AG09319 (cell line): ENCODE measurements around the gene ADAD2.

Source experiments
- DNase-seq: peaks from one replicate; pipeline ENCODE4 v3.0.0-alpha.2; 2010; ENCODE audit warnings: low read depth; ENCODE audit errors: extremely low read depth
- CTCF ChIP-seq: IDR thresholded peaks from 2 replicates; pipeline ENCODE4 v1.5.1; 2011; ENCODE audit warnings: low read depth, mild to moderate bottlenecking, inconsistent platforms, low read length, moderate library complexity

ADAD2 gene

DNA sequence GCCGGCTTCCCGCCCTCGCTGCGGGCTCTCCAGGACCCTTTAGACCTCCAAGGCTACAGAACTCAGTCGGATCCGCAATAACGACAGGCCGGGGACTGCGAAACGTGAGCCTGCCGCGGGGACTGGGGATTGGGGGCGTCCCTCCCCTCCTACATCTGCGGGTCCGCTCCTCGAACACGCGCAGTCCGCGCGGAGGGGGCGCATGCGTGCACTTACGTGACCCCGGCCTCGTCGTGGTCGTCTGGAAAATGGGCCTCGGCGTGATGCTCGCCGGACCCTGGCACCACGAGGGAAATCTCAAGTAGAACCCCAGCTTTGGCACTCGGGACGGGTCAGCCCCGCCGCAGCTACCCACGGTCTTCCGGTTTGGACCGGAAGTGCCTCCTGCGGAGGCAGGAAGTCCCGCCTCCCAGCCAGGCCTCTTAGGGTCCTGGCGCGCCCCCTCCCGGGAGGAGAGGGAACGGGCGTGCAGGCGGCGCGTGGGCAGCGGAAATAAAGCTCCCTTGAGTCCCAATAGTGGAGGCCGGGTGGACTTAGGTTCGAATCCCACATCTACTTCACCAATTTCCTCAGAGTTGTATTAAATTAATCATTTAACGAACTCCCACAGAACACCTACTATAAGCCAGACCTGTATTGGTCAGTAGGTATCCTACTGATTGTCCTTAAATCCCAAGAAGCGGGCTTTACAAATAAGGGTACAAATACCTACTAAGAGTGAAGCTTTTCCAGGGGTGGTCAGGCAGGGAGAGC, 4.1 kb upstream of the ADAD2 start, which contains the start of gene TAF1C:
Gene TAF1C (minus strand): TSS at position 373 of the 753 bp plus-strand sequence. CDS start 2,069 bp downstream, outside the sequence.
- TF ChIP-seq CTCF = peak; percentile 93
- peak; percentile 90 for DNase-seq

DNA sequence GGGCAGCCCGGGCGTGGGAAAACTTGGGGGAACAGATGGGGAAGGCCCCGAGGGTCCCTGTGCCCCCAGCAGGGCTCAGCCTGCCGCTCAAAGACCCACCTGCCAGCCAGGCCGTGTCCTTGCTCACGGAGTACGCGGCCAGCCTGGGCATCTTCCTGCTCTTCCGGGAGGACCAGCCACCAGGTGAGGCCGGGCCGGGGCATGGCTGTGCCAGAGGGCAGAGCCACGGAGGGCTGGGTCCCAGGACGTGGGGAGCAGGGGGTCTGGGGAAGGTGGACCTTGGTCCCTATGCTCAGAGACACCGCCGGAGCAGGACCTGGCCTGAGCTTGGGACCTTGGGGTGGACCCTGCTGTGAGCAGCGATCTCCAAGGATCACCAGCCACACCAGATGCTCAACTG, 509 bp downstream of the ADAD2 start:
- no peak for TF ChIP-seq CTCF
- DNase-seq = no peak

DNA sequence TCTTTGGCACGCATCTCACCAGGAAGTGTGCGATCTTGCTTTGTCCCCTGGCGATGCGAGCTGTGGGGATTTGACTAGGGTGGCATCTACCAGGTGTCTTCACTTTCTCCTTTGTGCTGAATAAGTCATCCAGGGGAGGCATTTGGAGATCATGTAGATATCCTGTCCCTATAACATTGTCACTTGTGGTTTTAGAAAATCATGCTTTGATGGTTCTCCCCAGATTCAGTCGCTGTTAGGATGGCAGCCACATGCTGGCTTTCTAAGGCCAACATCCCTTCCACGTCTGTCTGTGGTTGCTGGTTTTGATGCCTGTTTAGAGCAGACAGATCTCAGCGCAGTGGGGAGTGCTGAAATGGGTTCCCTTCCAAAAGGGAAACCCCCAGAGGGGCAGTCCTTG, 2.5 kb downstream of the ADAD2 start:
- no peak for DNase-seq
- TF ChIP-seq CTCF = no peak

DNA sequence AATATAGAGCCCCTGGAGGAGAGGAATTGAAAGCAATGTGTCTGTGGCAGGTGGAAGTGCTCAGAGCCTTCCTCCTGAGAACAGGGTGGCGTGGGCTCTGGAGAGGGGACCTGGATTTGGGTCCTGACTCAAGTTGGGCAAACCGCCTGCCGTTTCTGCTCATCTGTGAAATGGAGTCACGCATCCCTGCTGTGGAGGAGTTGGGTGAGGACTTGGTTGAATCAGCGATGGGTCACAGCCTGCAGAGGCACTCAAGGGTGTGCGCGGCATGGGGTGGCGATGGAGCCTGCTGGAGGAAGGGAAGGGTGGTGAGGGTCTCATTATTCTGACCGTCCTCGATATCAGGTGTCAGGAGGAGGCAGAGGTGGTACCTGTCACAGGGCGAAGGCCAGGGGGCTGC, 3.1 kb downstream of the ADAD2 start:
- DNase-seq = no peak
- no peak for TF ChIP-seq CTCF

DNA sequence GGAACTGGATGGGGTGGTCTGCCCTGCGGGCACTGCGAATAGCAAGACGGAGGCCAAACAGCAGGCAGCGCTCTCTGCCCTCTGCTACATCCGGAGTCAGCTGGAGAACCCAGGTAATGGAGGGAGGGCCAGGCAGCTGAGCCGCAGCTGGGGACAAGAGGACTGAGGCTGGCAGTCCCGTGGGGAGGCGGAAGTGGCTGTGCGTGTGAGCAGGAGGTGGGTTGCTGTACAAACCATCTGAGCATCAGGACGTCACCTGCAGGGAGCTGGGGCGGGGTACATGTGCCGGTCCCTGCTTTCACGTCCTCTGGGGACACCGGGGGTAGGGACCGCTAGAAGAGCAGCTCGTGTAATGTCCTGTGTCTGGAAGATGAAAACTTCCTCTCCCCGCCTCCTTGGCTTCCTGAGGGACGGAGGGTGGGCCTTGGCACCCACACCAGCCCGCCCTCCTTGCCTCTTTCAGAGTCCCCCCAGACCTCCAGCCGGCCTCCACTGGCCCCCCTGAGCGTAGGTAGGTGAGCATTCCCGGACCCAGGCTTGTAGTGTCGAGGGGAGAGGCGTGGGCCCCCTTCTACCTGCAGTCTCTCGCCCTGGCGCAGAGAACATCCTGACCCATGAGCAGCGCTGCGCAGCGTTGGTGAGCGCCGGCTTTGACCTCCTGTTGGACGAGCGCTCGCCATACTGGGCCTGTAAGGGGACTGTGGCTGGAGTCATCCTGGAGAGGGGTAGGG, 3.7 kb downstream of the ADAD2 start:
- DNase-seq = no peak
- no peak for TF ChIP-seq CTCF

GRCh38 chr16:84195201-84196093, 4.5 kb downstream of the ADAD2 start:
- DNase-seq = no peak
- TF ChIP-seq CTCF = no peak

DNA sequence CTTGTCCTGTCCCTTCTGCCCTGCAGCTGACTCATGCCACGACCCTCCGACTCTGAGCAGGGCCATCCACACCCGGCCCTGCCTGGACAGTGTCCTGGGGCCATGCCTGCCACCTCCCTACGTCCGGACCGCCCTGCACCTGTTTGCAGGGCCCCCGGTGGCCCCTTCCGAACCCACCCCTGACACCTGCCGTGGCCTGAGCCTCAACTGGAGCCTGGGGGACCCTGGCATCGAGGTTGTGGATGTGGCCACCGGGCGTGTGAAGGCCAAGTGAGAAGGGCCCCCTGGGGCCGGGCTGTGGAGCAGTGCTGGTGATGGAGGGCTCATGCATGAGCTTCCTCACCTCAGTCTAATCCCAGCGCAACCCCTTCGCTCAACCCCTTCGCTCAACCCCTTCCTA, 5.1 kb downstream of the ADAD2 start:
- no peak for DNase-seq
- no peak for TF ChIP-seq CTCF
